Parathyroid adenoma (tissue), 2 donors: ENCODE data around the gene RCN2.
"Not testable (repeated sequence)": the region's sequence is repeated elsewhere in the genome, so short reads cannot be mapped to it uniquely, and the experiment has no call there.

Experiments
- H2AFZ ChIP-seq: fragments of 300-600 bp; sonication (generic); one replicate; pipeline ENCODE4 v1.7.0; 2017; ENCODE audit warnings: antibody characterized with exemption, mild to moderate bottlenecking
- H3K27ac ChIP-seq: fragments of 300-600 bp; sonication (generic); one replicate; pipeline ENCODE4 v1.7.0; 2017
- H3K27me3 ChIP-seq: fragments of 300-600 bp; sonication (generic); one replicate; pipeline ENCODE4 v1.7.0; 2017; ENCODE audit warnings: low read length; ENCODE audit not compliant: control insufficient read depth, insufficient read depth
- H3K36me3 ChIP-seq: fragments of 300-600 bp; sonication (generic); one replicate; pipeline ENCODE4 v1.7.0; 2017; ENCODE audit warnings: low read length; ENCODE audit not compliant: control insufficient read depth, insufficient read depth
- H3K4me1 ChIP-seq: fragments of 300-600 bp; sonication (generic); one replicate; pipeline ENCODE4 v1.7.0; 2017; ENCODE audit warnings: control low read depth
- H3K4me2 ChIP-seq: fragments of 300-600 bp; sonication (generic); one replicate; pipeline ENCODE4 v1.7.0; 2017; ENCODE audit warnings: low read length
- H3K4me3 ChIP-seq: fragments of 300-600 bp; sonication (generic); one replicate; pipeline ENCODE4 v1.7.0; 2017; ENCODE audit warnings: low read depth, low read length
- H3K79me2 ChIP-seq: fragments of 300-600 bp; sonication (generic); one replicate; pipeline ENCODE4 v1.7.0; 2017; ENCODE audit warnings: control low read depth
- H3K9ac ChIP-seq: fragments of 300-600 bp; sonication (generic); one replicate; pipeline ENCODE4 v1.7.0; 2017; ENCODE audit warnings: mild to moderate bottlenecking
- H3K9me3 ChIP-seq: fragments of 300-600 bp; sonication (generic); one replicate; pipeline ENCODE4 v1.7.0; 2017; ENCODE audit warnings: low read length; ENCODE audit not compliant: control insufficient read depth
- TF ChIP-seq, protein P1 (sequence below): fragments of 300-600 bp; sonication (generic); IDR thresholded peaks from one replicate; pipeline ENCODE4 v1.7.0; 2017; ENCODE audit warnings: antibody characterized with exemption, mild to moderate bottlenecking
- donor health status: primary hyperparathyroidism.

The RCN2 gene

DNA sequence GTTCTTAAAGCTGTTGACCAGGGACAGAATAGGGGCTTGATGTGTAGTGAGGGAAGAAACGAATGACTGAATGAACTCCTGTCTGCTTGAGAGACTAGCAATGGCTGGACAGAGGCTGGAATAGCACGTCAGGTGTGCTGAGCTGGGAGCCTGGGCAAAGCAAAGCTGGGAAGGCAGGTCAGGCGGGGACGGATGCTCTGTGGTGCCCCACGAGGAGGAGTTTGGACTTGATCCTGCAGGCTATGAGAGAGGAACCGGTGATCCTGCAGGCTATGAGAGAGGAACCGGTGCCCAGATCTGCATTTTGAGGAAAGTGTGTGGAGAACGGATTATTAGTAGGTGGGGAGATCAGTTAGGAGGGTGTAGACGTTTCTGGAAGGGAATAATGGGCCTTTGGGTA is 32.0 kb downstream of the RCN2 start:
- Histone ChIP-seq H3K9me3 (no peaks in the 10 kb centered on the region), H3K27me3 (no peaks in the 10 kb centered on the region), H3K9ac (no peak overlapping the region), H3K27ac (peak overlapping the region; percentile 51), H2AFZ (peak overlapping the region; percentile 51), H3K4me1 (peaks cover 14% of the 10 kb centered on the region), H3K36me3 (no peaks in the 10 kb centered on the region), H3K4me3 (no peak overlapping the region), H3K4me2 (peak overlapping the region; percentile 38), H3K79me2 (no peaks in the 10 kb centered on the region)
- TF ChIP-seq, protein P1, sequence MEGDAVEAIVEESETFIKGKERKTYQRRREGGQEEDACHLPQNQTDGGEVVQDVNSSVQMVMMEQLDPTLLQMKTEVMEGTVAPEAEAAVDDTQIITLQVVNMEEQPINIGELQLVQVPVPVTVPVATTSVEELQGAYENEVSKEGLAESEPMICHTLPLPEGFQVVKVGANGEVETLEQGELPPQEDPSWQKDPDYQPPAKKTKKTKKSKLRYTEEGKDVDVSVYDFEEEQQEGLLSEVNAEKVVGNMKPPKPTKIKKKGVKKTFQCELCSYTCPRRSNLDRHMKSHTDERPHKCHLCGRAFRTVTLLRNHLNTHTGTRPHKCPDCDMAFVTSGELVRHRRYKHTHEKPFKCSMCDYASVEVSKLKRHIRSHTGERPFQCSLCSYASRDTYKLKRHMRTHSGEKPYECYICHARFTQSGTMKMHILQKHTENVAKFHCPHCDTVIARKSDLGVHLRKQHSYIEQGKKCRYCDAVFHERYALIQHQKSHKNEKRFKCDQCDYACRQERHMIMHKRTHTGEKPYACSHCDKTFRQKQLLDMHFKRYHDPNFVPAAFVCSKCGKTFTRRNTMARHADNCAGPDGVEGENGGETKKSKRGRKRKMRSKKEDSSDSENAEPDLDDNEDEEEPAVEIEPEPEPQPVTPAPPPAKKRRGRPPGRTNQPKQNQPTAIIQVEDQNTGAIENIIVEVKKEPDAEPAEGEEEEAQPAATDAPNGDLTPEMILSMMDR = peak; percentile 21

DNA sequence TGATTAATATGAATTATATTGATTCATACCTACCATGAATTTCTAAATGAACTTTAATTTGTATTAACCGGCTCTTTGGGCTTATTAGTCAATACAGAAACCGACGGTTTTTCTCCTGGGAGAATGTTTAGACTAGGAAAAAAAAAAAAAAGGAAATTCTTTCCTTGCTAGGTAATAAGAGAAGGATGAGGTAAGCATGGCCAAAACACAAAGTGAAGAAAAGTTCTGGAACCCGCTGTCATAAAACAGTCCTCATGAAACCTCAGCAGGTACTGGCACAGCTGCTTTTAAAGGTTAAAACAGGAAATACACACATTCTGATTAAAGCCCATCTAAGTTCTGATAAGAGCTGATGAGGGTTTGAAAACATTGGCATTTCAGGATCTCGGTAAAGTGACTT is 32.6 kb downstream of the RCN2 start:
- Histone ChIP-seq H3K36me3 (no peaks in the 10 kb centered on the region), H3K79me2 (no peaks in the 10 kb centered on the region), H3K27me3 (no peaks in the 10 kb centered on the region), H3K4me1 (peaks cover 14% of the 10 kb centered on the region), H3K4me3 (no peak overlapping the region), H3K9ac (no peak overlapping the region), H2AFZ (peak overlapping the region; percentile 51), H3K27ac (peak overlapping the region; percentile 51), H3K4me2 (peak overlapping the region; percentile 38), H3K9me3 (no peaks in the 10 kb centered on the region)
- TF ChIP-seq, protein P1 = no peak

DNA sequence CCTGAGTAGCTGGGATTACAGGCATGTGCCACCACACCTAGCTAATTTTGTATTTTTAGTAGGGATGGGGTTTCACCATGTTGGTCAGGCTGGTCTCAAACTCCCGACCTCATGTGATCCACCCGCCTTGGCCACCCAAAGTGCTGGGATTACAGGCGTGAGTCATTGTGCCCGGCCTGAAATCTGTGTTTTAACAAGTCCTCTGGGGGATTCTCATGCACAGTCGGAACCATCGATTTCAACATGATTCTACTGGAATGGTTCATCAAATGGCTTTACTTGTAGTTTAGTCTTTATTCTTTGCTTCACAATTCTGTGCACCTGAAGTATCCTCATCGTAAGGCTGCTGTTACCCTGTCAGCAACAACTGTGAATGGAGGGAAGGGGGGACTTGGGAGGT is 34.5 kb downstream of the RCN2 start:
- H3K4me3 ChIP-seq, H3K9me3 ChIP-seq, H3K4me2 ChIP-seq, H3K9ac ChIP-seq, H3K27me3 ChIP-seq, H2AFZ ChIP-seq, H3K27ac ChIP-seq, H3K36me3 ChIP-seq, H3K79me2 ChIP-seq: not testable (repeated sequence)
- peaks cover 12% of the 10 kb centered on the region for H3K4me1 ChIP-seq

DNA sequence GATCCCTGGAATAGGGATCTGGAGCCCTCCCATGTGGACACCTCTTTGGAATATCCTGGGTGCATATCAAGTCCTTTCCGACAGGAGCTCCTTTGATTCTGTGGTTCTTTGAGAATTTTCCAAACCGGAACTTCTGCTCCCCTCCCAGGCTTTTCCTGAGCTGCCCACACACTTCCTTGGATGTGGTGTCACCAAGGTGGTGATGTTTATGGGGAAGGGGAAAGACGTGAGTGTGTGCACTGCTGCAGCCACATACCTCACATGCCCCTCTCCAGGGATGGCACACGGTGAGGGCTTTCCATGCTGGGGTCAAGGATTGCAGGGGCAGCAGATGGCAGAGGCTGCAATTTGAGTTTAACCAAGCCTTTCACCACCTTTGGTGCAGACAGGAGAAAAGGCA is 35.5 kb downstream of the RCN2 start:
- H3K36me3 ChIP-seq = no peaks in the 10 kb centered on the region
- TF ChIP-seq, protein P1 = no peak
- H2AFZ ChIP-seq = no peak overlapping the region
- no peak overlapping the region for H3K4me3 ChIP-seq
- H3K79me2 ChIP-seq = no peaks in the 10 kb centered on the region
- H3K9ac ChIP-seq = no peak overlapping the region
- no peak overlapping the region for H3K4me2 ChIP-seq
- H3K4me1 ChIP-seq = peaks cover 9% of the 10 kb centered on the region
- H3K27ac ChIP-seq = no peak overlapping the region
- no peaks in the 10 kb centered on the region for H3K9me3 ChIP-seq
- H3K27me3 ChIP-seq = no peaks in the 10 kb centered on the region

DNA sequence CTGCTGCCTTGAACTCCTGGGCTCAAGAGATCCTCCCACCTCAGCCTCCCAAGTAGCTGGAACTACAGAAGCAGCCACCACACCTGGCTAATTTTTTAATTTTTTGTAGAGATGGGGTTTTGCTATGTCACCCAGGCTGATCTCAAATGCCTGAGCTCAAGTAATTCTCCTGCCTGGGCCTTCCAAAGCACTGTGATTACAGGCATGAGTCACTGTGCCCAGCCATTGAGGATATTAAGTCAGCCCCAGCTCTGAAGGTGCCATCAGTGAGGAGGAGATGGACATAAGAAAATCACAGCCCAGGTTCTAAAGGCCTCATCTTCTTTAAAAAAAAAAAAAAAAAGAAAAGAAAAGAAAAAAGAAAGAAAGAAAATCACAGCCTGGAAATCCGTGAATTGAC is 36.8 kb downstream of the RCN2 start:
- no peaks in the 10 kb centered on the region for H3K79me2 ChIP-seq
- no peak overlapping the region for H3K9ac ChIP-seq
- no peak overlapping the region for H3K4me2 ChIP-seq
- no peak overlapping the region for H3K4me3 ChIP-seq
- H3K36me3 ChIP-seq = no peaks in the 10 kb centered on the region
- H3K9me3 ChIP-seq = no peaks in the 10 kb centered on the region
- no peaks in the 10 kb centered on the region for H3K27me3 ChIP-seq
- H3K27ac ChIP-seq = no peak overlapping the region
- peaks cover 5% of the 10 kb centered on the region for H3K4me1 ChIP-seq
- no peak overlapping the region for H2AFZ ChIP-seq
- TF ChIP-seq, protein P1 = no peak
